Loucy (cell line): ENCODE measurements around the gene GPT2.

Experiments used
- H2AFZ ChIP-seq: fragments of 200-600 bp; sonication (generic); 2 replicates; pipeline ENCODE4 v1.6.0; 2016; ENCODE audit warnings: antibody characterized with exemption, mild to moderate bottlenecking, low read length, moderate library complexity
- H3F3A ChIP-seq: fragments of 200-600 bp; 2 replicates; pipeline ENCODE4 v1.6.0; 2016; ENCODE audit warnings: antibody characterized with exemption, low read depth, mild to moderate bottlenecking
- H3K27me3 ChIP-seq: fragments of 200-600 bp; sonication (generic); 2 replicates; pipeline ENCODE4 v1.6.1; 2014; ENCODE audit warnings: low read length, mild to moderate bottlenecking; ENCODE audit not compliant: insufficient read depth, poor library complexity, severe bottlenecking
- H3K36me3 ChIP-seq: fragments of 200-600 bp; sonication (generic); 2 replicates; pipeline ENCODE4 v1.6.1; 2016; ENCODE audit warnings: low read length; ENCODE audit not compliant: insufficient read depth
- H3K4me1 ChIP-seq: fragments of 200-600 bp; sonication (generic); 2 replicates; pipeline ENCODE4 v1.5.1; 2014; ENCODE audit warnings: low read length, mild to moderate bottlenecking; ENCODE audit not compliant: insufficient read depth, poor library complexity, severe bottlenecking
- H3K4me2 ChIP-seq: fragments of 200-600 bp; sonication (generic); 2 replicates; pipeline ENCODE4 v1.6.0; 2014; ENCODE audit warnings: antibody characterized with exemption, low read length, low read depth, mild to moderate bottlenecking; ENCODE audit not compliant: poor library complexity, severe bottlenecking
- H3K4me3 ChIP-seq: fragments of 200-600 bp; sonication (generic); 2 replicates; pipeline ENCODE4 v1.5.1; 2014; ENCODE audit warnings: low read length, mild to moderate bottlenecking, mixed read lengths; ENCODE audit not compliant: poor library complexity, severe bottlenecking
- H3K79me2 ChIP-seq: fragments of 200-600 bp; sonication (generic); 2 replicates; pipeline ENCODE4 v1.6.1; 2014; ENCODE audit warnings: low read length; ENCODE audit not compliant: insufficient read depth
- H3K9ac ChIP-seq: fragments of 200-600 bp; sonication (generic); 2 replicates; pipeline ENCODE4 v1.6.0; 2014; ENCODE audit warnings: mild to moderate bottlenecking, low read depth, low read length, moderate library complexity; ENCODE audit not compliant: poor library complexity, severe bottlenecking
- H3K9me2 ChIP-seq: fragments of 200-600 bp; sonication (generic); replicated peaks from 2 replicates; pipeline ENCODE4 v1.6.1; 2016; ENCODE audit warnings: low read depth, low read length, mixed read lengths
- H3K9me3 ChIP-seq: fragments of 200-600 bp; sonication (generic); 2 replicates; pipeline ENCODE4 v1.6.1; 2014; ENCODE audit warnings: mild to moderate bottlenecking, antibody characterized with exemption, low read length, low read depth; ENCODE audit not compliant: insufficient read depth
- H4K20me1 ChIP-seq: fragments of 200-600 bp; sonication (generic); 2 replicates; pipeline ENCODE4 v1.6.0; 2014; ENCODE audit warnings: antibody characterized with exemption, low read length, mild to moderate bottlenecking; ENCODE audit not compliant: insufficient read depth, poor library complexity, severe bottlenecking
- CTCF ChIP-seq: fragments of 200-600 bp; sonication (generic); conservative IDR thresholded peaks from 2 replicates; pipeline ENCODE4 v1.5.1; 2014; ENCODE audit warnings: mild to moderate bottlenecking, antibody characterized with exemption, low read length
- EZH2phosphoT487 ChIP-seq: fragments of 200-600 bp; IDR thresholded peaks from 2 replicates; pipeline ENCODE4 v1.6.1; 2018; ENCODE audit warnings: antibody characterized with exemption, mild to moderate bottlenecking, moderate library complexity, borderline replicate concordance

Gene GPT2

GRCh38 chr16:46920402-46921068, 36.4 kb downstream of the GPT2 start:
- H3K4me1 ChIP-seq = no peaks in the 10 kb centered on the region
- no peak overlapping the region for H3K4me2 ChIP-seq

GRCh38 chr16:46922239-46922638, 38.1 kb downstream of the GPT2 start:
- Histone ChIP-seq H3F3A (no peaks in the 10 kb centered on the region), H3K36me3 (no peaks in the 10 kb centered on the region), H3K4me2 (no peak overlapping the region), H3K27me3 (no peaks in the 10 kb centered on the region), H3K9me3 (no peaks in the 10 kb centered on the region), H4K20me1 (no peaks in the 10 kb centered on the region), H3K79me2 (no peaks in the 10 kb centered on the region), H3K4me3 (no peak overlapping the region), H3K4me1 (no peaks in the 10 kb centered on the region), H2AFZ (no peak overlapping the region), H3K9me2 (no peaks in the 10 kb centered on the region), H3K9ac (no peak overlapping the region)
- TF ChIP-seq CTCF = no peak
- TF ChIP-seq EZH2phosphoT487 = no peak

More at GRCh38 chr16:46920402-46921068, 36.4 kb downstream of the GPT2 start:
- TF ChIP-seq CTCF (no peak), EZH2phosphoT487 (no peak)
- Histone ChIP-seq H3K4me3 (no peak overlapping the region), H2AFZ (no peak overlapping the region), H3K9ac (no peak overlapping the region), H3K79me2 (no peaks in the 10 kb centered on the region), H3K9me3 (no peaks in the 10 kb centered on the region), H3K9me2 (no peaks in the 10 kb centered on the region), H3K36me3 (no peaks in the 10 kb centered on the region), H3K27me3 (no peaks in the 10 kb centered on the region), H3F3A (no peaks in the 10 kb centered on the region), H4K20me1 (no peaks in the 10 kb centered on the region)

- H3K79me2 ChIP-seq = no peaks in the 10 kb centered on the region
- no peaks in the 10 kb centered on the region for H3K36me3 ChIP-seq
- no peaks in the 10 kb centered on the region for H3F3A ChIP-seq
- H3K9me2 ChIP-seq = no peaks in the 10 kb centered on the region
- no peak overlapping the region for H2AFZ ChIP-seq
- H3K4me1 ChIP-seq = no peaks in the 10 kb centered on the region
- H4K20me1 ChIP-seq = no peaks in the 10 kb centered on the region
- no peaks in the 10 kb centered on the region for H3K27me3 ChIP-seq
- H3K4me3 ChIP-seq = no peak overlapping the region
- TF ChIP-seq EZH2phosphoT487 (no peak), CTCF (no peak)
- no peak overlapping the region for H3K9ac ChIP-seq
- H3K4me2 ChIP-seq = no peak overlapping the region
- no peaks in the 10 kb centered on the region for H3K9me3 ChIP-seq
These were observed 39.5 kb downstream of the GPT2 start for GRCh38 chr16:46923513-46924295.
